HepG2 (cell line): ENCODE data around the gene CSNK1A1. TPM values are rescaled to one million over a fixed set of nuclear protein-coding genes. Genes with fewer than 3 reads are reported as not detected.

Source experiments
- ATAC-seq: fragments of 200-7000 bp; cut with Tn5 transposase; 3 replicates; pipeline ENCODE4 v1.9.1; 2020; ENCODE audit warnings: mild to moderate bottlenecking, moderate library complexity
- BruUV-seq: library from RNA; stranded (reverse); fragments of 400-500 nt; replicated peaks from 2 replicates; lab custom pipeline; 2021; lab: Mats Ljungman, UMichigan
- CTCF ChIA-PET: fragments of 300-600 bp; formaldehyde crosslinking; extraction: SDS; loops from one replicate; lab custom pipeline; 2021; ENCODE audit warnings: low total read pairs, inconsistent platforms, low intra/inter-chr PET ratio; lab: Yijun Ruan, JAX
- POLR2A ChIA-PET: fragments of 350-600 bp; sonication (Branson Sonifier 250); formaldehyde crosslinking; loops from one replicate; lab custom pipeline; 2020; ENCODE audit warnings: antibody characterized with exemption, inconsistent platforms; lab: Yijun Ruan, JAX
- DNase-seq: peaks from one replicate; pipeline ENCODE4 v3.0.0-alpha.2; 2015; ENCODE audit warnings: low spot score
- FAIRE-seq: peaks from 3 replicates; lab custom pipeline; 2011; peaks lifted over from hg19 to GRCh38; lab: Jason Lieb, UNC
- H2AFZ ChIP-seq: one replicate; pipeline ENCODE4 v1.6.1; 2011; ENCODE audit warnings: low read length, inconsistent platforms
- H3K27ac ChIP-seq: fragments of 300-600 bp; 3 replicates; pipeline ENCODE4 v1.8.0; 2011; ENCODE audit warnings: mixed run types, mild to moderate bottlenecking, mixed read lengths, low read length, inconsistent platforms; ENCODE audit not compliant: insufficient read depth; ENCODE audit errors: extremely low read length
- H3K27me3 ChIP-seq, 2 experiments: fragments of 200-600 bp in 1 of 2; 2 replicates in 1 of 2; 3 replicates in 1 of 2; pipeline versions ENCODE4 v1.6.0 to v1.8.0; 2011; ENCODE audit warnings: low read length in 2 of 2, mild to moderate bottlenecking in 2 of 2, moderate library complexity in 2 of 2, inconsistent platforms in 1 of 2; ENCODE audit not compliant: insufficient read depth in 2 of 2, control insufficient read depth in 1 of 2
- H3K36me3 ChIP-seq, 2 experiments: fragments of 200-600 bp in 1 of 2; replicated peaks in 1 of 2; 2 replicates in 1 of 2; 3 replicates in 1 of 2; pipeline versions ENCODE4 v1.5.1 to v1.8.0; 2011; ENCODE audit warnings: low read length in 2 of 2, inconsistent platforms in 1 of 2; ENCODE audit not compliant: insufficient read depth in 2 of 2, control insufficient read depth in 1 of 2
- H3K4me1 ChIP-seq: 2 replicates; pipeline ENCODE4 v1.5.1; 2012; ENCODE audit warnings: low read length, inconsistent platforms; ENCODE audit not compliant: insufficient read depth
- H3K4me2 ChIP-seq: 2 replicates; pipeline ENCODE4 v1.6.0; 2011; ENCODE audit warnings: low read depth, low read length, inconsistent platforms
- H3K4me3 ChIP-seq, 3 experiments: fragments of 200-600 bp in 1 of 3; sonication (generic), shearing (Covaris generic) in 1 of 3; replicated peaks in 1 of 3; 2 replicates each; pipeline ENCODE4 v1.5.1; 2011 to 2016; ENCODE audit warnings: low read length in 3 of 3, inconsistent platforms in 2 of 3, low read depth in 2 of 3, mild to moderate bottlenecking in 2 of 3, control low read depth in 1 of 3, mixed read lengths in 1 of 3; ENCODE audit not compliant: insufficient read depth in 1 of 3
- H3K79me2 ChIP-seq: one replicate; pipeline ENCODE4 v1.6.1; 2011; ENCODE audit warnings: low read length, inconsistent platforms; ENCODE audit not compliant: insufficient read depth
- H3K9ac ChIP-seq: 2 replicates; pipeline ENCODE4 v1.6.0; 2011; ENCODE audit warnings: mild to moderate bottlenecking, low read depth, low read length, inconsistent platforms; ENCODE audit not compliant: insufficient read depth
- H3K9me3 ChIP-seq: 2 replicates; pipeline ENCODE4 v1.5.1; 2012; ENCODE audit warnings: mild to moderate bottlenecking, low read length
- H4K20me1 ChIP-seq: 2 replicates; pipeline ENCODE4 v1.6.0; 2011; ENCODE audit warnings: inconsistent platforms, mild to moderate bottlenecking, low read length, moderate library complexity; ENCODE audit not compliant: insufficient read depth
- DPF2 ChIP-seq: sonication (generic); formaldehyde crosslinking; IDR thresholded peaks from 2 replicates; pipeline ENCODE4 v1.4.0; 2020; ENCODE audit warnings: mild to moderate bottlenecking, low read depth, missing genetic modification reagents, borderline replicate concordance
- EED ChIP-seq: sonication (generic); formaldehyde crosslinking; IDR thresholded peaks from 2 replicates; pipeline ENCODE4 v1.5.0; 2020; ENCODE audit warnings: mild to moderate bottlenecking, missing genetic modification reagents
- ELF3 ChIP-seq: IDR thresholded peaks from 2 replicates; pipeline ENCODE4 v1.6.1; 2016; ENCODE audit warnings: missing genetic modification reagents, missing compliant biosample characterization
- HNF4A ChIP-seq: sonication (generic); formaldehyde crosslinking; IDR thresholded peaks from 2 replicates; pipeline ENCODE4 v1.4.0; 2020; ENCODE audit warnings: missing genetic modification reagents
- KLF16 ChIP-seq, 2 experiments: sonication (generic) in 1 of 2; formaldehyde crosslinking in 1 of 2; IDR thresholded peaks; 2 replicates each; pipeline versions ENCODE4 v1.6.1 to v1.8.0; 2016 to 2023; ENCODE audit warnings: missing genetic modification reagents in 2 of 2, missing compliant biosample characterization in 1 of 2
- MAFF ChIP-seq: IDR thresholded peaks from 2 replicates; pipeline ENCODE4 v1.6.1; 2011; ENCODE audit warnings: low read depth, low read length, improper control_type of control experiment
- PAX8 ChIP-seq: sonication (generic); formaldehyde crosslinking; IDR thresholded peaks from 2 replicates; pipeline ENCODE4 v1.8.0; 2022; ENCODE audit warnings: mild to moderate bottlenecking, missing genetic modification reagents, borderline replicate concordance
- PHF21A ChIP-seq: sonication (generic); formaldehyde crosslinking; IDR thresholded peaks from 2 replicates; pipeline ENCODE4 v1.5.0; 2020; ENCODE audit warnings: mild to moderate bottlenecking, missing genetic modification reagents
- RCOR2 ChIP-seq: IDR thresholded peaks from 2 replicates; pipeline ENCODE4 v1.6.1; 2016; ENCODE audit warnings: missing biosample characterization, missing genetic modification reagents
- SAP130 ChIP-seq: IDR thresholded peaks from 2 replicates; pipeline ENCODE4 v1.6.1; 2016; ENCODE audit warnings: low read depth
- SETDB1 ChIP-seq: sonication (generic); formaldehyde crosslinking; IDR thresholded peaks from 2 replicates; pipeline ENCODE4 v1.5.1; 2020; ENCODE audit warnings: missing genetic modification reagents, mild to moderate bottlenecking, borderline replicate concordance
- SNRNP70 ChIP-seq: fragments of 200-400 bp; formaldehyde crosslinking; IDR thresholded peaks from 2 replicates; pipeline ENCODE4 v1.6.1; 2017; ENCODE audit warnings: mild to moderate bottlenecking, low read depth, low read length, moderate library complexity
- ZBTB20 ChIP-seq: sonication (generic); formaldehyde crosslinking; IDR thresholded peaks from 2 replicates; pipeline ENCODE4 v1.8.1; 2023; ENCODE audit warnings: missing genetic modification reagents, low read depth, mild to moderate bottlenecking, borderline replicate concordance
- ZBTB38 ChIP-seq: sonication (generic); formaldehyde crosslinking; IDR thresholded peaks from 2 replicates; pipeline ENCODE4 v1.5.1; 2020; ENCODE audit warnings: mild to moderate bottlenecking, missing genetic modification reagents
- ZFX ChIP-seq: sonication (generic); formaldehyde crosslinking; IDR thresholded peaks from 2 replicates; pipeline ENCODE4 v1.4.0; 2020; ENCODE audit warnings: mild to moderate bottlenecking, low read depth, missing genetic modification reagents, moderate library complexity
- ZNF292 ChIP-seq: sonication (generic); formaldehyde crosslinking; IDR thresholded peaks from 2 replicates; pipeline ENCODE4 v1.8.1; 2022; ENCODE audit warnings: mild to moderate bottlenecking, low read depth, missing genetic modification reagents, borderline replicate concordance
- ZNF629 ChIP-seq: sonication (generic); formaldehyde crosslinking; conservative IDR thresholded peaks from 2 replicates; pipeline ENCODE4 v1.5.0; 2020; ENCODE audit warnings: missing genetic modification reagents
- ZNF747 ChIP-seq: sonication (generic); formaldehyde crosslinking; IDR thresholded peaks from 2 replicates; pipeline ENCODE4 v1.8.1; 2023; ENCODE audit warnings: missing genetic modification reagents, mild to moderate bottlenecking, borderline replicate concordance
- ZNF772 ChIP-seq: sonication (generic); formaldehyde crosslinking; IDR thresholded peaks from 2 replicates; pipeline ENCODE4 v1.5.0; 2020; ENCODE audit warnings: mild to moderate bottlenecking, missing genetic modification reagents
- ZNF788 ChIP-seq: sonication (generic); formaldehyde crosslinking; IDR thresholded peaks from 2 replicates; pipeline ENCODE4 v1.5.0; 2020; ENCODE audit warnings: mild to moderate bottlenecking, missing genetic modification reagents, borderline replicate concordance
- ZNF83 ChIP-seq: sonication (generic); formaldehyde crosslinking; IDR thresholded peaks from 2 replicates; pipeline ENCODE4 v1.4.0; 2020; ENCODE audit warnings: missing genetic modification reagents, mild to moderate bottlenecking, borderline replicate concordance
- ZNF850 ChIP-seq: sonication (generic); formaldehyde crosslinking; conservative IDR thresholded peaks from 2 replicates; pipeline ENCODE4 v1.9.0; 2021; ENCODE audit warnings: mild to moderate bottlenecking, missing genetic modification reagents
- ZSCAN9 ChIP-seq: IDR thresholded peaks from 2 replicates; pipeline ENCODE4 v1.6.1; 2016; ENCODE audit warnings: borderline replicate concordance
- WGBS: methylation state at CpG from one replicate; pipeline ENCODE4 v1.1.6; 2017; ENCODE audit warnings: low lambda C conversion rate; 5-methylcytosine and 5-hydroxymethylcytosine counted together
- in situ Hi-C: cut with HindIII; loops from 2 replicates; pipeline ENCODE4 v1.10.0; 2017; ENCODE audit warnings: low pct_unique_long_range_greater_than_20kb; ENCODE audit not compliant: extremely low pct_ligation_motif_present
- intact Hi-C: fragments of 100-400 bp; cut with micrococcal nuclease; formaldehyde crosslinking; loops from one replicate; pipeline ENCODE4 v1.10.0; 2022; ENCODE audit not compliant: unreplicated experiment
- polyA plus RNA-seq, 8 experiments: library from polyadenylated mRNA; depleted of rRNA in 3 of 8; stranded (reverse) in 7 of 8; unstranded in 1 of 8; fragments of >200 nt; fragmentation: Illumina TruSeq in 4 of 8; extraction: Trizol in 4 of 8; gene quantifications; 2 replicates each; pipeline versions ENCODE4 v1.2.1 to v1.2.3, GENCODE V29; 2011 to 2016; ENCODE audit warnings: low read depth in 4 of 8, missing spikeins in 1 of 8, mixed read lengths in 1 of 8; ENCODE audit not compliant: insufficient read depth in 1 of 8
- total RNA-seq, 5 experiments: library from RNA; depleted of rRNA; stranded (reverse); fragments of >200 nt; fragmentation: Illumina TruSeq; extraction: Trizol; gene quantifications; 2 replicates each; pipeline ENCODE4 v1.2.3, GENCODE V29; 2016; ENCODE audit warnings: low read depth in 1 of 5
- TF ChIP-seq, protein P1 (sequence below): sonication (generic); IDR thresholded peaks from 2 replicates; pipeline ENCODE4 v1.6.1; 2016; ENCODE audit warnings: low read depth, borderline replicate concordance

CSNK1A1 gene
- total and polyA plus RNA-seq, 2 of the 13 experiments (the other 11 are each of a cell fraction or from before 2014, with no cell fraction given) = 89.0 to 149 TPM

GRCh38 chr5:149453618-149454415 lies 97.4 kb downstream of the CSNK1A1 start:
- WGBS = 33% methylated on average over 9 of the region's 10 CpGs
- Histone ChIP-seq H2AFZ (no peak overlapping the region), H3K9me3 (no peaks in the 10 kb centered on the region), H3K27ac (peak overlapping the region; percentile 93), H3K4me1 (peaks cover 80% of the 10 kb centered on the region), H3K9ac (peak overlapping the region; percentile 56), H3K4me3 (peak overlapping the region in 1 of 3 experiments; percentile 46; a peak in 3 of 6 replicates), H3K27me3 (no peaks in the 10 kb centered on the region), H3K4me2 (peak overlapping the region; percentile 79), H3K79me2 (no peaks in the 10 kb centered on the region), H3K36me3 (no peaks in the 10 kb centered on the region), H4K20me1 (no peaks in the 10 kb centered on the region)
- no peak for DNase-seq
- BruUV-seq = no TSS peak
- FAIRE-seq = no peak
- CTCF ChIA-PET = no interaction called here
- in situ Hi-C loops = loop anchor here (5.0 kb wide), 1 partner anchor 98 kb away; the partner anchor contains the start of gene CSNK1A1
- intact Hi-C loops = loop anchor here (2.0 kb wide), 1 partner anchor 33 kb away; no protein-coding TSS in a partner anchor
- POLR2A ChIA-PET = interaction anchor here (0.7 to 2.7 kb wide), 7 partner anchors 9 to 98 kb away, joined by 3 to 13 read pairs (median 4); partner anchors contain the start of gene CSNK1A1
- no peak for ATAC-seq
- TF ChIP-seq ZBTB38 (0 out of 2 replicates have a peak, but pooled peaks have one; percentile 10), KLF16 (CRISPR knock-in tag; IDR thresholded peaks at IDR 0.05) (no peak), ZNF850 (0 out of 2 replicates have a peak, but pooled peaks have one; percentile 27), ZNF772 (CRISPR knock-in tag) (peak; percentile 69; the same call in 1 of the 2 replicates), MAFF (no peak), ZNF747 (CRISPR knock-in tag) (0 out of 2 replicates have a peak, but pooled peaks have one; percentile 55), PAX8 (CRISPR knock-in tag) (no peak), SAP130 (CRISPR knock-in tag) (0 out of 2 replicates have a peak, but pooled peaks have one; percentile 5), SNRNP70 (no peak), RCOR2 (CRISPR knock-in tag) (0 out of 2 replicates have a peak, but pooled peaks have one; percentile 43), ELF3 (CRISPR knock-in tag) (0 out of 2 replicates have a peak, but pooled peaks have one; percentile 25), ZFX (CRISPR knock-in tag) (peak; percentile 53; the same call in 1 of the 2 replicates), PHF21A (CRISPR knock-in tag) (peak; percentile 33; the same call in 1 of the 2 replicates), DPF2 (CRISPR knock-in tag) (0 out of 2 replicates have a peak, but pooled peaks have one; percentile 17), ZNF629 (peak; percentile 88), ZBTB20 (CRISPR knock-in tag) (no peak), ZNF83 (CRISPR knock-in tag) (0 out of 2 replicates have a peak, but pooled peaks have one; percentile 35), HNF4A (CRISPR knock-in tag) (0 out of 2 replicates have a peak, but pooled peaks have one; percentile 19), SETDB1 (CRISPR knock-in tag) (no peak), ZSCAN9 (CRISPR knock-in tag) (peak; percentile 90; the same call in 1 of the 2 replicates), EED (CRISPR knock-in tag) (0 out of 2 replicates have a peak, but pooled peaks have one; percentile 27), ZNF788 (CRISPR knock-in tag) (peak; percentile 43; the same call in 1 of the 2 replicates), ZNF292 (CRISPR knock-in tag) (0 out of 2 replicates have a peak, but pooled peaks have one; percentile 1)
- TF ChIP-seq, protein P1, sequence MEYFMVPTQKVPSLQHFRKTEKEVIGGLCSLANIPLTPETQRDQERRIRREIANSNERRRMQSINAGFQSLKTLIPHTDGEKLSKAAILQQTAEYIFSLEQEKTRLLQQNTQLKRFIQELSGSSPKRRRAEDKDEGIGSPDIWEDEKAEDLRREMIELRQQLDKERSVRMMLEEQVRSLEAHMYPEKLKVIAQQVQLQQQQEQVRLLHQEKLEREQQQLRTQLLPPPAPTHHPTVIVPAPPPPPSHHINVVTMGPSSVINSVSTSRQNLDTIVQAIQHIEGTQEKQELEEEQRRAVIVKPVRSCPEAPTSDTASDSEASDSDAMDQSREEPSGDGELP = peak; percentile 38; the same call in 1 of the 2 replicates
